ENCODE measurements around the gene ITPR1. TPM values are rescaled to one million over a fixed set of nuclear protein-coding genes. Genes with fewer than 3 reads are reported as not detected.

The ITPR1 gene
- polyA plus RNA-seq, 6 donors from 2014 or later = 54.8 to 110 (median 87.3) TPM

GRCh38 chr3:4714045-4714444, 220.9 kb downstream of the ITPR1 start:
- peaks cover 0 to 8% (median 5%) of the 10 kb centered on the region in 3 donors for H3K4me1 Mint-ChIP-seq
- H3K27me3 Mint-ChIP-seq = no peaks in the 10 kb centered on the region
- ATAC-seq (ENCODE audit: low read depth in 2 of 2) (no peak), DNase-seq (no peak)
- H3K9me3 Mint-ChIP-seq = no peaks in the 10 kb centered on the region
- peak overlapping the region in 3 of 6 donors; percentile 16 to 52 (median 19) for H3K27ac Mint-ChIP-seq
- H3K36me3 Mint-ChIP-seq = peaks cover 16 to 27% of the 10 kb centered on the region in 2 donors
- no peak overlapping the region for H3K4me3 Mint-ChIP-seq

- no peak for ATAC-seq (ENCODE audit: low read depth in 2 of 2)
- peaks cover 11 to 28% of the 10 kb centered on the region in 2 donors for H3K36me3 Mint-ChIP-seq
- H3K9me3 Mint-ChIP-seq = no peaks in the 10 kb centered on the region
Observed at GRCh38 chr3:4716266-4716665, 223.1 kb downstream of the ITPR1 start.

GRCh38 chr3:4716706-4717362, 223.7 kb downstream of the ITPR1 start:
- no peaks in the 10 kb centered on the region for H3K9me3 Mint-ChIP-seq
- H3K36me3 Mint-ChIP-seq = peaks cover 16 to 32% of the 10 kb centered on the region in 2 donors
- DNase-seq = no peak
- no peaks in the 10 kb centered on the region for H3K27me3 Mint-ChIP-seq
- peak overlapping the region in 2 of 6 donors; percentile 26 to 49 for H3K27ac Mint-ChIP-seq
- no peak for ATAC-seq (ENCODE audit: low read depth in 2 of 2)
- no peaks in the 10 kb centered on the region for H3K4me1 Mint-ChIP-seq
- peak overlapping the region in 1 of 8 donors; percentile 53 for H3K4me3 Mint-ChIP-seq

More at GRCh38 chr3:4716266-4716665, 223.1 kb downstream of the ITPR1 start:
- no peak for DNase-seq
- H3K4me1 Mint-ChIP-seq = peaks cover 0 to 3% (median 3%) of the 10 kb centered on the region in 3 donors
- no peaks in the 10 kb centered on the region for H3K27me3 Mint-ChIP-seq
- H3K27ac Mint-ChIP-seq = no peak overlapping the region
- H3K4me3 Mint-ChIP-seq = no peak overlapping the region

- ATAC-seq (ENCODE audit: low read depth in 2 of 2) (no peak), DNase-seq (no peak)
- H3K36me3 Mint-ChIP-seq = peaks cover 18 to 27% of the 10 kb centered on the region in 2 donors
- no peaks in the 10 kb centered on the region for H3K4me1 Mint-ChIP-seq
- no peak overlapping the region for H3K4me3 Mint-ChIP-seq
- no peaks in the 10 kb centered on the region for H3K27me3 Mint-ChIP-seq
- peak overlapping the region in 3 of 6 donors; percentile 26 to 59 (median 49) for H3K27ac Mint-ChIP-seq
- H3K9me3 Mint-ChIP-seq = no peaks in the 10 kb centered on the region
Observed at GRCh38 chr3:4717363-4717740, 224.2 kb downstream of the ITPR1 start.

- peaks cover 18 to 22% of the 10 kb centered on the region in 2 donors for H3K36me3 Mint-ChIP-seq
- no peak for ATAC-seq (ENCODE audit: low read depth in 2 of 2)
- no peaks in the 10 kb centered on the region for H3K27me3 Mint-ChIP-seq
- no peaks in the 10 kb centered on the region for H3K9me3 Mint-ChIP-seq
- DNase-seq = no peak
- no peak overlapping the region for H3K4me3 Mint-ChIP-seq
- H3K27ac Mint-ChIP-seq = peak overlapping the region in 1 of 6 donors; percentile 43
- H3K4me1 Mint-ChIP-seq = no peaks in the 10 kb centered on the region
Observed at GRCh38 chr3:4718179-4718736, 225.1 kb downstream of the ITPR1 start.

GRCh38 chr3:4719046-4719501, 225.9 kb downstream of the ITPR1 start:
- ATAC-seq (ENCODE audit: low read depth in 2 of 2) (no peak), DNase-seq (no peak)
- no peaks in the 10 kb centered on the region for H3K9me3 Mint-ChIP-seq
- no peaks in the 10 kb centered on the region for H3K4me1 Mint-ChIP-seq
- no peaks in the 10 kb centered on the region for H3K27me3 Mint-ChIP-seq
- H3K4me3 Mint-ChIP-seq = no peak overlapping the region
- peaks cover 18 to 22% of the 10 kb centered on the region in 2 donors for H3K36me3 Mint-ChIP-seq
- peak overlapping the region in 1 of 6 donors; percentile 66 for H3K27ac Mint-ChIP-seq

- no peaks in the 10 kb centered on the region for H3K27me3 Mint-ChIP-seq
- no peaks in the 10 kb centered on the region for H3K9me3 Mint-ChIP-seq
- H3K27ac Mint-ChIP-seq = peak overlapping the region in 1 of 6 donors; percentile 87
- no peaks in the 10 kb centered on the region for H3K4me1 Mint-ChIP-seq
- H3K36me3 Mint-ChIP-seq = peaks cover 11 to 25% of the 10 kb centered on the region in 2 donors
- ATAC-seq (ENCODE audit: low read depth in 2 of 2) (no peak), DNase-seq (no peak)
- H3K4me3 Mint-ChIP-seq = no peak overlapping the region
Observed at GRCh38 chr3:4720316-4721075, 227.3 kb downstream of the ITPR1 start.

GRCh38 chr3:4721511-4721911, 228.4 kb downstream of the ITPR1 start:
- H3K27ac Mint-ChIP-seq = peak overlapping the region in 3 of 6 donors; percentile 6 to 68 (median 12)
- peaks cover 0 to 2% (median 0%) of the 10 kb centered on the region in 3 donors for H3K4me1 Mint-ChIP-seq
- no peaks in the 10 kb centered on the region for H3K27me3 Mint-ChIP-seq
- no peak overlapping the region for H3K4me3 Mint-ChIP-seq
- peaks cover 15 to 25% of the 10 kb centered on the region in 2 donors for H3K36me3 Mint-ChIP-seq
- ATAC-seq (ENCODE audit: low read depth in 2 of 2) = no peak
- no peak for DNase-seq
- H3K9me3 Mint-ChIP-seq = no peaks in the 10 kb centered on the region

- Mint-ChIP-seq H3K27me3 (no peaks in the 10 kb centered on the region), H3K36me3 (peaks cover 14 to 22% of the 10 kb centered on the region in 2 donors), H3K4me1 (peaks cover 0 to 3% (median 0%) of the 10 kb centered on the region in 3 donors), H3K4me3 (no peak overlapping the region), H3K27ac (peak overlapping the region in 2 of 6 donors; percentile 12 to 68), H3K9me3 (no peaks in the 10 kb centered on the region)
- DNase-seq (no peak), ATAC-seq (ENCODE audit: low read depth in 2 of 2) (no peak)
Observed at GRCh38 chr3:4722103-4722502, 229.0 kb downstream of the ITPR1 start.

GRCh38 chr3:4724051-4724629, 231.0 kb downstream of the ITPR1 start:
- DNase-seq = no peak
- H3K27me3 Mint-ChIP-seq = no peaks in the 10 kb centered on the region
- ATAC-seq (ENCODE audit: low read depth in 2 of 2) = no peak
- H3K4me3 Mint-ChIP-seq = no peak overlapping the region
- H3K36me3 Mint-ChIP-seq = peaks cover 17 to 22% of the 10 kb centered on the region in 2 donors
- H3K9me3 Mint-ChIP-seq = no peaks in the 10 kb centered on the region
- H3K4me1 Mint-ChIP-seq = peaks cover 0 to 3% (median 0%) of the 10 kb centered on the region in 3 donors
- peak overlapping the region in 2 of 6 donors; percentile 12 to 42 for H3K27ac Mint-ChIP-seq

- peaks cover 12 to 20% of the 10 kb centered on the region in 2 donors for H3K36me3 Mint-ChIP-seq
- no peaks in the 10 kb centered on the region for H3K27me3 Mint-ChIP-seq
- no peak for DNase-seq
- H3K27ac Mint-ChIP-seq = peak overlapping the region in 2 of 6 donors; percentile 5 to 78
- no peak overlapping the region for H3K4me3 Mint-ChIP-seq
- H3K9me3 Mint-ChIP-seq = no peaks in the 10 kb centered on the region
- peaks cover 2 to 6% (median 3%) of the 10 kb centered on the region in 3 donors for H3K4me1 Mint-ChIP-seq
- ATAC-seq (ENCODE audit: low read depth in 2 of 2) = no peak
Observed at GRCh38 chr3:4726549-4726948, 233.4 kb downstream of the ITPR1 start.

GRCh38 chr3:4729061-4729973, 236.2 kb downstream of the ITPR1 start:
- DNase-seq (no peak), ATAC-seq (ENCODE audit: low read depth in 2 of 2) (no peak)
- H3K27me3 Mint-ChIP-seq = no peaks in the 10 kb centered on the region
- peaks cover 2 to 6% (median 3%) of the 10 kb centered on the region in 3 donors for H3K4me1 Mint-ChIP-seq
- no peak overlapping the region for H3K4me3 Mint-ChIP-seq
- H3K36me3 Mint-ChIP-seq = peaks cover 7 to 19% of the 10 kb centered on the region in 2 donors
- no peaks in the 10 kb centered on the region for H3K9me3 Mint-ChIP-seq
- H3K27ac Mint-ChIP-seq = peak overlapping the region in 4 of 6 donors; percentile 10 to 73 (median 46)

All from naive B cell (primary cell).